ENCODE data around the gene TMEM255A. TPM values are rescaled to one million over a fixed set of nuclear protein-coding genes. Genes with fewer than 3 reads are reported as not detected.

TMEM255A gene
- total RNA-seq, 2 donors from 2014 or later, result 0.22 to 0.35 TPM

- Mint-ChIP-seq H3K4me3 (no peak overlapping the region), H3K4me1 (peaks cover 4% of the 10 kb centered on the region), H3K27ac (no peak overlapping the region), H3K36me3 (ENCODE audit: low read depth) (peaks cover 25% of the 10 kb centered on the region), H3K27me3 (ENCODE audit: insufficient read depth) (peaks cover 9% of the 10 kb centered on the region), H3K9me3 (peaks cover 26% of the 10 kb centered on the region)
- Histone ChIP-seq H3K4me1 (ENCODE audit: control insufficient read depth, insufficient read depth, low read length) (no peaks in the 10 kb centered on the region), H3K9me3 (ENCODE audit: control insufficient read depth, low read length) (no peaks in the 10 kb centered on the region), H3K4me3 (ENCODE audit: low read length) (no peak overlapping the region), H3K27ac (ENCODE audit: low read depth, low read length) (no peak overlapping the region), H3K36me3 (ENCODE audit: control insufficient read depth, insufficient read depth, low read length) (peaks cover 25% of the 10 kb centered on the region), H3K9ac (ENCODE audit: extremely low read depth, low read length, poor library complexity, severe bottlenecking) (no peak overlapping the region), H3K27me3 (ENCODE audit: control insufficient read depth, insufficient read depth, low read length, poor library complexity, severe bottlenecking) (peaks cover 7% of the 10 kb centered on the region)
- no peak for TF ChIP-seq CTCF (conservative IDR thresholded peaks at IDR 0.05)
- no peak for DNase-seq
- 91% methylated on average over 6 of the region's 6 CpGs; no CpG with 5 or more reads in 1 of the 2 experiments for WGBS, 2 experiments (ENCODE audit: insufficient coverage in 1 of 2, insufficient read length in 1 of 2)
These were observed 57.5 kb downstream of the TMEM255A start for GRCh38 chrX:120253784-120254183.

- no peaks in the 10 kb centered on the region for H3K9me3 ChIP-seq (ENCODE audit: control insufficient read depth, low read length)
- WGBS, 2 experiments (ENCODE audit: insufficient coverage in 1 of 2, insufficient read length in 1 of 2), result 0 to 1% methylated on average over 10 to 28 of the region's 28 CpGs
- peaks cover 23% of the 10 kb centered on the region for H3K9me3 Mint-ChIP-seq
- peaks cover 21% of the 10 kb centered on the region for H3K36me3 Mint-ChIP-seq (ENCODE audit: low read depth)
- peak overlapping the region; percentile 88 for H3K27ac Mint-ChIP-seq
- H3K9ac ChIP-seq (ENCODE audit: extremely low read depth, low read length, poor library complexity, severe bottlenecking), result peak overlapping the region; percentile 74
- TF ChIP-seq CTCF (conservative IDR thresholded peaks at IDR 0.05), result no peak
- peaks cover 29% of the 10 kb centered on the region for H3K27me3 ChIP-seq (ENCODE audit: control insufficient read depth, insufficient read depth, low read length, poor library complexity, severe bottlenecking)
- DNase-seq, result peak; percentile 51
- H3K4me1 ChIP-seq (ENCODE audit: control insufficient read depth, insufficient read depth, low read length), result no peaks in the 10 kb centered on the region
- H3K36me3 ChIP-seq (ENCODE audit: control insufficient read depth, insufficient read depth, low read length), result peaks cover 25% of the 10 kb centered on the region
- H3K4me3 ChIP-seq (ENCODE audit: low read length), result peak overlapping the region; percentile 96
- peaks cover 4% of the 10 kb centered on the region for H3K4me1 Mint-ChIP-seq
- H3K27me3 Mint-ChIP-seq (ENCODE audit: insufficient read depth), result peaks cover 29% of the 10 kb centered on the region
- peak overlapping the region; percentile 89 for H3K27ac ChIP-seq (ENCODE audit: low read depth, low read length)
- peak overlapping the region; percentile 89 for H3K4me3 Mint-ChIP-seq
These were observed 59.7 kb downstream of the TMEM255A start for GRCh38 chrX:120251471-120252011.

- peak within 1 kb of the TSS; percentile 89 for H3K27ac ChIP-seq (ENCODE audit: low read depth, low read length)
- H3K4me1 ChIP-seq (ENCODE audit: control insufficient read depth, insufficient read depth, low read length), result no peaks in the 10 kb centered on the region
- TF ChIP-seq CTCF (conservative IDR thresholded peaks at IDR 0.05), result peak; percentile 75
- peak within 1 kb of the TSS; percentile 89 for H3K4me3 Mint-ChIP-seq
- H3K4me1 Mint-ChIP-seq, result peaks cover 4% of the 10 kb centered on the region
- peak within 1 kb of the TSS; percentile 96 for H3K4me3 ChIP-seq (ENCODE audit: low read length)
- peaks cover 34% of the 10 kb centered on the region for H3K27me3 ChIP-seq (ENCODE audit: control insufficient read depth, insufficient read depth, low read length, poor library complexity, severe bottlenecking)
- WGBS, 2 experiments (ENCODE audit: insufficient coverage in 1 of 2, insufficient read length in 1 of 2), result 0% methylated on average over 2 to 74 of the region's 75 CpGs
- peak within 1 kb of the TSS; percentile 74 for H3K9ac ChIP-seq (ENCODE audit: extremely low read depth, low read length, poor library complexity, severe bottlenecking)
- H3K9me3 ChIP-seq (ENCODE audit: control insufficient read depth, low read length), result no peaks in the 10 kb centered on the region
- H3K27ac Mint-ChIP-seq, result peak within 1 kb of the TSS; percentile 94
- DNase-seq, result peak; percentile 96
- H3K36me3 ChIP-seq (ENCODE audit: control insufficient read depth, insufficient read depth, low read length), result peaks cover 25% of the 10 kb centered on the region
- H3K9me3 Mint-ChIP-seq, result peaks cover 28% of the 10 kb centered on the region
- H3K36me3 Mint-ChIP-seq (ENCODE audit: low read depth), result peaks cover 20% of the 10 kb centered on the region
- peaks cover 34% of the 10 kb centered on the region for H3K27me3 Mint-ChIP-seq (ENCODE audit: insufficient read depth)
These were observed 60.6 kb downstream of the TMEM255A start, which contains the start of gene ZBTB33 for GRCh38 chrX:120250522-120251271. Gene ZBTB33 (plus strand): TSS chrX:120250812. CDS start chrX:120253416, 2,604 bp downstream.

Data from endodermal cell (in vitro differentiated cells).